GM19043 (cell line): ENCODE measurements around the gene SCG3.

ENCODE experiments used
- ATAC-seq: cut with Tn5 transposase; IDR thresholded peaks from one replicate; pipeline ENCODE4 v1.9.1; 2021; ENCODE audit warnings: low read depth; ENCODE audit not compliant: unreplicated experiment

Gene SCG3

GRCh38 chr15:51677452-51677851 is 3.9 kb upstream of the SCG3 start:
- no peak for ATAC-seq

- ATAC-seq: no peak
Observed at GRCh38 chr15:51678096-51678495, 3.2 kb upstream of the SCG3 start.

- ATAC-seq: no peak
Observed at GRCh38 chr15:51680321-51680720, 982 bp upstream of the SCG3 start.

GRCh38 chr15:51687565-51687964 is 6.3 kb downstream of the SCG3 start:
- no peak for ATAC-seq

- no peak for ATAC-seq
Observed at GRCh38 chr15:51688863-51689262, 7.6 kb downstream of the SCG3 start.

GRCh38 chr15:51692154-51692553 is 10.9 kb downstream of the SCG3 start:
- ATAC-seq: no peak

- ATAC-seq: no peak
Observed at GRCh38 chr15:51696566-51696965, 15.3 kb downstream of the SCG3 start.

GRCh38 chr15:51697163-51697562 is 15.9 kb downstream of the SCG3 start:
- ATAC-seq: no peak

- no peak for ATAC-seq
Observed at GRCh38 chr15:51699373-51699772, 18.1 kb downstream of the SCG3 start.

- ATAC-seq: no peak
Observed at GRCh38 chr15:51702710-51703109, 21.4 kb downstream of the SCG3 start.

GRCh38 chr15:51706291-51706690 is 25.0 kb downstream of the SCG3 start:
- no peak for ATAC-seq

- no peak for ATAC-seq
Observed at GRCh38 chr15:51706926-51707608, 25.8 kb downstream of the SCG3 start.

- no peak for ATAC-seq
Observed at GRCh38 chr15:51708013-51708412, 26.7 kb downstream of the SCG3 start.

- ATAC-seq: no peak
Observed at GRCh38 chr15:51709031-51709430, 27.7 kb downstream of the SCG3 start.

- ATAC-seq: no peak
Observed at GRCh38 chr15:51714162-51714561, 32.9 kb downstream of the SCG3 start.

- no peak for ATAC-seq
Observed at GRCh38 chr15:51714911-51715310, 33.6 kb downstream of the SCG3 start.

GRCh38 chr15:51718219-51718618 is 36.9 kb downstream of the SCG3 start:
- ATAC-seq: no peak

GRCh38 chr15:51718746-51719145 is 37.4 kb downstream of the SCG3 start:
- ATAC-seq: no peak

- no peak for ATAC-seq
Observed at GRCh38 chr15:51720201-51720995, 39.1 kb downstream of the SCG3 start.

- ATAC-seq: no peak
Observed at GRCh38 chr15:51721199-51721960, 40.1 kb downstream of the SCG3 start.

GRCh38 chr15:51724199-51724598 is 42.9 kb downstream of the SCG3 start:
- no peak for ATAC-seq
